GM10266 (cell line): Measurements from ENCODE around the gene SCAMP3.
A peak's percentile ranks its signal among the peaks of the same experiment; 100 is the strongest.

ENCODE experiments used
- DNase-seq: peaks from one replicate; pipeline ENCODE4 v3.0.0; 2012; ENCODE audit errors: extremely low spot score
- CTCF ChIP-seq: IDR thresholded peaks from 2 replicates; pipeline ENCODE4 v1.5.1; 2012; ENCODE audit warnings: mild to moderate bottlenecking, low read depth; ENCODE audit not compliant: control insufficient read depth, insufficient read depth; ENCODE audit errors: missing control alignments

SCAMP3 gene

GRCh38 chr1:155254228-155254713 is 7.9 kb downstream of the SCAMP3 start:
- DNase-seq = peak; percentile 12
- no peak for TF ChIP-seq CTCF

GRCh38 chr1:155253797-155254196 is 8.4 kb downstream of the SCAMP3 start:
- TF ChIP-seq CTCF = no peak
- DNase-seq = peak; percentile 10

- TF ChIP-seq CTCF = no peak
These were observed 9.0 kb downstream of the SCAMP3 start for GRCh38 chr1:155253208-155253607.

GRCh38 chr1:155251566-155251965 is 10.6 kb downstream of the SCAMP3 start:
- no peak for TF ChIP-seq CTCF
- peak; percentile 5 for DNase-seq

More at GRCh38 chr1:155253208-155253607, 9.0 kb downstream of the SCAMP3 start:
- peak; percentile 12 for DNase-seq

GRCh38 chr1:155250633-155251449 is 11.3 kb downstream of the SCAMP3 start:
- DNase-seq = peak; percentile 97
- peak; percentile 100 for TF ChIP-seq CTCF

- DNase-seq = peak; percentile 35
These were observed 11.9 kb downstream of the SCAMP3 start for GRCh38 chr1:155250246-155250632.

More at GRCh38 chr1:155250246-155250632, 11.9 kb downstream of the SCAMP3 start:
- no peak for TF ChIP-seq CTCF
